Prostate gland (tissue), 2 donors: ENCODE measurements around the gene DGKB.

Source experiments
- POLR2AphosphoS5 ChIP-seq: sonication (generic); formaldehyde crosslinking; IDR thresholded peaks from one replicate; pipeline ENCODE4 v1.6.1; 2017; ENCODE audit warnings: antibody characterized with exemption
- TF ChIP-seq, protein P1 (sequence below), 4 experiments: fragments of 200-600 bp in 2 of 4; fragments of 450-650 bp in 2 of 4; sonication (generic) in 2 of 4; IDR thresholded peaks; 1 replicate in 3 of 4; 2 replicates in 1 of 4; pipeline ENCODE4 v1.5.1; 2016 to 2019; ENCODE audit warnings: antibody characterized with exemption in 4 of 4, mild to moderate bottlenecking in 2 of 4, moderate library complexity in 2 of 4

DNA sequence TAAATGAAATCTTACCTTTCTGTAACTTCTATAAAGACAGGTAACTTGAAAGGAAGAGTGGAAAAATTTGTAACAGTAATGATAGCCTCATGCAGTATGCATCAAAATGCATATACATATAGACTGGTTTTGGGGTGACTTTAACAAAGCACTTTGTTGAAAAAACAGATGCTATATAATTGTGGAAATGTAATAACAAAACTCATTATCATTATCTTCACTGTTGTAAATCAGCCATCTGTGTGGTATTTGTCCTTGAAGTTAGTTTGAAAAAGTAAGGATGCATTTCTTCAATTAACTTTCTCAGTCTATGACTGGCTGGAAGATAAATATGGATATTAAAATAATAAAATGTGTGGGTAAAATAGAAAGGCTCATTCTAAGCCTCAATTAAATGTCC is 6.1 kb upstream of the DGKB start:
- TF ChIP-seq, protein P1, sequence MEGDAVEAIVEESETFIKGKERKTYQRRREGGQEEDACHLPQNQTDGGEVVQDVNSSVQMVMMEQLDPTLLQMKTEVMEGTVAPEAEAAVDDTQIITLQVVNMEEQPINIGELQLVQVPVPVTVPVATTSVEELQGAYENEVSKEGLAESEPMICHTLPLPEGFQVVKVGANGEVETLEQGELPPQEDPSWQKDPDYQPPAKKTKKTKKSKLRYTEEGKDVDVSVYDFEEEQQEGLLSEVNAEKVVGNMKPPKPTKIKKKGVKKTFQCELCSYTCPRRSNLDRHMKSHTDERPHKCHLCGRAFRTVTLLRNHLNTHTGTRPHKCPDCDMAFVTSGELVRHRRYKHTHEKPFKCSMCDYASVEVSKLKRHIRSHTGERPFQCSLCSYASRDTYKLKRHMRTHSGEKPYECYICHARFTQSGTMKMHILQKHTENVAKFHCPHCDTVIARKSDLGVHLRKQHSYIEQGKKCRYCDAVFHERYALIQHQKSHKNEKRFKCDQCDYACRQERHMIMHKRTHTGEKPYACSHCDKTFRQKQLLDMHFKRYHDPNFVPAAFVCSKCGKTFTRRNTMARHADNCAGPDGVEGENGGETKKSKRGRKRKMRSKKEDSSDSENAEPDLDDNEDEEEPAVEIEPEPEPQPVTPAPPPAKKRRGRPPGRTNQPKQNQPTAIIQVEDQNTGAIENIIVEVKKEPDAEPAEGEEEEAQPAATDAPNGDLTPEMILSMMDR (IDR thresholded peaks at IDR 0.05), result no peak
- no peak for TF ChIP-seq POLR2AphosphoS5
